PC-3 (cell line): ENCODE data around the gene ALDOC. TPM values are rescaled to one million over a fixed set of nuclear protein-coding genes. Genes with fewer than 3 reads are reported as not detected.

Experiments used
- ATAC-seq: fragments of 200-7000 bp; cut with Tn5 transposase; 2 replicates; pipeline ENCODE4 v1.9.1; 2020; ENCODE audit warnings: mild to moderate bottlenecking, moderate library complexity
- BruUV-seq: library from RNA; stranded (reverse); fragments of 400-500 nt; replicated peaks from 2 replicates; lab custom pipeline; 2021; lab: Mats Ljungman, UMichigan
- CTCF ChIA-PET: fragments of 300-600 bp; sonication (Branson Sonifier 250); formaldehyde crosslinking; loops from one replicate; lab custom pipeline; 2022; ENCODE audit warnings: antibody characterized with exemption; lab: Charles Lee
- POLR2A ChIA-PET: fragments of 300-600 bp; sonication (Branson Sonifier 250); formaldehyde crosslinking; loops from one replicate; lab custom pipeline; 2022; ENCODE audit warnings: antibody characterized with exemption; ENCODE audit not compliant: unreplicated experiment; lab: Charles Lee
- DNase-seq: peaks from one replicate; pipeline ENCODE4 v3.0.0-alpha.2; 2015
- H2AFZ ChIP-seq: fragments of 300-600 bp; sonication (generic); 2 replicates; pipeline ENCODE4 v1.6.0; 2016; ENCODE audit warnings: antibody characterized with exemption, low read length
- H3F3A ChIP-seq: fragments of 300-600 bp; sonication (generic); one replicate; pipeline ENCODE4 v1.6.0; 2017; ENCODE audit warnings: antibody characterized with exemption, low read length, control low read depth, mild to moderate bottlenecking; ENCODE audit not compliant: unreplicated experiment
- H3K27ac ChIP-seq: fragments of 300-600 bp; sonication (generic); 2 replicates; pipeline ENCODE4 v1.5.1; 2016; ENCODE audit warnings: mild to moderate bottlenecking, low read length
- H3K27me3 ChIP-seq: fragments of 300-600 bp; sonication (generic); 2 replicates; pipeline ENCODE4 v1.6.1; 2016; ENCODE audit warnings: low read length, mixed read lengths
- H3K36me3 ChIP-seq: fragments of 300-600 bp; sonication (generic); 2 replicates; pipeline ENCODE4 v1.6.1; 2016; ENCODE audit warnings: low read depth, mixed run types, low read length, mixed read lengths
- H3K4me1 ChIP-seq: fragments of 300-600 bp; sonication (generic); 2 replicates; pipeline ENCODE4 v1.5.1; 2016; ENCODE audit warnings: low read length; ENCODE audit not compliant: insufficient read depth
- H3K4me2 ChIP-seq: fragments of 300-600 bp; sonication (generic); 2 replicates; pipeline ENCODE4 v1.6.0; 2016; ENCODE audit warnings: low read length
- H3K4me3 ChIP-seq: fragments of 300-600 bp; sonication (generic); 2 replicates; pipeline ENCODE4 v1.5.1; 2016; ENCODE audit warnings: mild to moderate bottlenecking, low read length, mixed read lengths
- H3K79me2 ChIP-seq: fragments of 300-600 bp; sonication (generic); 2 replicates; pipeline ENCODE4 v1.6.1; 2017; ENCODE audit warnings: low read length, mixed read lengths
- H3K9ac ChIP-seq: fragments of 300-600 bp; sonication (generic); 2 replicates; pipeline ENCODE4 v1.6.0; 2016; ENCODE audit warnings: mild to moderate bottlenecking, low read length
- H3K9me2 ChIP-seq: fragments of 300-600 bp; sonication (generic); replicated peaks from 2 replicates; pipeline ENCODE4 v1.6.1; 2016; ENCODE audit warnings: mixed run types, low read length, mixed read lengths
- H3K9me3 ChIP-seq: fragments of 300-600 bp; sonication (generic); 2 replicates; pipeline ENCODE4 v1.6.1; 2016; ENCODE audit warnings: low read length, mixed read lengths
- H4K20me1 ChIP-seq: fragments of 300-600 bp; sonication (generic); 2 replicates; pipeline ENCODE4 v1.6.1; 2016; ENCODE audit warnings: low read length, mixed read lengths
- CTCF ChIP-seq: fragments of 300-600 bp; sonication (generic); conservative IDR thresholded peaks from 2 replicates; pipeline ENCODE4 v1.5.1; 2017; ENCODE audit warnings: antibody characterized with exemption, low read depth, mild to moderate bottlenecking, low read length
- EZH2 ChIP-seq: fragments of 300-600 bp; sonication (generic); IDR thresholded peaks from one replicate; pipeline ENCODE4 v1.6.1; 2017; ENCODE audit warnings: antibody characterized with exemption, mild to moderate bottlenecking, low read length; ENCODE audit not compliant: unreplicated experiment
- EZH2phosphoT487 ChIP-seq: fragments of 300-600 bp; sonication (generic); IDR thresholded peaks from 2 replicates; pipeline ENCODE4 v1.6.1; 2018; ENCODE audit warnings: mild to moderate bottlenecking, antibody characterized with exemption, low read length, borderline replicate concordance
- intact Hi-C: fragments of 100-400 bp; cut with micrococcal nuclease; formaldehyde crosslinking; loops from 2 replicates; pipeline ENCODE4 v1.9.0; 2023
- total RNA-seq: library from RNA; depleted of rRNA; stranded (reverse); fragments of >200 nt; gene quantifications from 2 replicates; pipeline ENCODE4 v1.2.3, GENCODE V29; 2014

The ALDOC gene
- total RNA-seq, 1 experiment from 2014 or later = 42.6 TPM

- H3K4me3 ChIP-seq = no peak within 1 kb of the TSS
- H3K9me2 ChIP-seq = no peaks in the 10 kb centered on the region
- no peaks in the 10 kb centered on the region for H3F3A ChIP-seq
- no peak within 1 kb of the TSS for H3K9ac ChIP-seq
- intact Hi-C loops = loop anchor here (1.0 kb wide), 1 partner anchor 66 kb away; no protein-coding TSS in a partner anchor
- ATAC-seq (no peak), DNase-seq (no peak)
- no peak within 1 kb of the TSS for H3K4me2 ChIP-seq
- ChIA-PET CTCF (no interaction called here), POLR2A (no interaction called here)
- H3K27ac ChIP-seq = no peak within 1 kb of the TSS
- no TSS peak for BruUV-seq
- no peaks in the 10 kb centered on the region for H3K9me3 ChIP-seq
- H4K20me1 ChIP-seq = no peaks in the 10 kb centered on the region
- no peaks in the 10 kb centered on the region for H3K79me2 ChIP-seq
- H3K4me1 ChIP-seq = no peaks in the 10 kb centered on the region
- TF ChIP-seq CTCF (no peak), EZH2phosphoT487 (no peak), EZH2 (no peak)
- H3K36me3 ChIP-seq = peaks cover 18% of the 10 kb centered on the region
- no peaks in the 10 kb centered on the region for H3K27me3 ChIP-seq
- H2AFZ ChIP-seq = no peak within 1 kb of the TSS
These were observed 37.3 kb upstream of the ALDOC start, which contains the start of gene RSKR for GRCh38 chr17:28613931-28614381. TSS of gene RSKR (minus strand) at chr17:28614185. CDS start at chr17:28614161, 24 bp downstream.

- H2AFZ ChIP-seq = no peak overlapping the region
- BruUV-seq = no TSS peak
- intact Hi-C loops = loop anchor here (1.0 kb wide), 1 partner anchor 65 kb away; no protein-coding TSS in a partner anchor
- no peak overlapping the region for H3K9ac ChIP-seq
- no peak overlapping the region for H3K4me2 ChIP-seq
- no peaks in the 10 kb centered on the region for H3K9me2 ChIP-seq
- no peaks in the 10 kb centered on the region for H3K79me2 ChIP-seq
- H3F3A ChIP-seq = no peaks in the 10 kb centered on the region
- H4K20me1 ChIP-seq = no peaks in the 10 kb centered on the region
- H3K9me3 ChIP-seq = no peaks in the 10 kb centered on the region
- ChIA-PET CTCF (no interaction called here), POLR2A (no interaction called here)
- DNase-seq = peak; percentile 24
- ATAC-seq = peak; percentile 51
- H3K4me3 ChIP-seq = no peak overlapping the region
- no peaks in the 10 kb centered on the region for H3K27me3 ChIP-seq
- TF ChIP-seq EZH2 (no peak), EZH2phosphoT487 (no peak), CTCF (peak; percentile 64)
- no peak overlapping the region for H3K27ac ChIP-seq
- peaks cover 14% of the 10 kb centered on the region for H3K36me3 ChIP-seq
- H3K4me1 ChIP-seq = no peaks in the 10 kb centered on the region
These were observed 36.5 kb upstream of the ALDOC start for GRCh38 chr17:28612936-28613872.
